HepG2 (cell line): Measurements from ENCODE around the gene GPR89A. TPM values are rescaled to one million over a fixed set of nuclear protein-coding genes. Genes with fewer than 3 reads are reported as not detected.
A peak's percentile ranks its signal among the peaks of the same experiment; 100 is the strongest.

Source experiments
- BCLAF1 ChIP-seq: fragments of 450-650 bp; IDR thresholded peaks from 2 replicates; pipeline ENCODE4 v1.6.1; 2017; ENCODE audit warnings: mild to moderate bottlenecking
- KAT7 ChIP-seq: IDR thresholded peaks from 2 replicates; pipeline ENCODE4 v1.6.1; 2018; ENCODE audit warnings: borderline replicate concordance, missing compliant biosample characterization
- KDM5A ChIP-seq: fragments of 200-600 bp; sonication (generic); IDR thresholded peaks from 2 replicates; pipeline ENCODE4 v1.7.0; 2018; ENCODE audit warnings: antibody characterized with exemption, mild to moderate bottlenecking, low read length, borderline replicate concordance
- KDM6A ChIP-seq: IDR thresholded peaks from 2 replicates; pipeline ENCODE4 v1.6.1; 2016; ENCODE audit warnings: low read depth
- MIER2 ChIP-seq: IDR thresholded peaks from 2 replicates; pipeline ENCODE4 v1.6.1; 2016; ENCODE audit warnings: missing biosample characterization, missing genetic modification reagents
- NR1H2 ChIP-seq: sonication (generic); formaldehyde crosslinking; IDR thresholded peaks from 2 replicates; pipeline ENCODE4 v1.8.1; 2022; ENCODE audit warnings: low read depth, missing genetic modification reagents, borderline replicate concordance
- REL ChIP-seq: sonication (generic); formaldehyde crosslinking; conservative IDR thresholded peaks from 2 replicates; pipeline ENCODE4 v1.8.0; 2022; ENCODE audit warnings: mild to moderate bottlenecking, missing genetic modification reagents, moderate library complexity
- RFX5 ChIP-seq: IDR thresholded peaks from 2 replicates; pipeline ENCODE4 v1.6.1; 2011; ENCODE audit warnings: low read depth, low read length, improper control_type of control experiment
- RFXAP ChIP-seq: sonication (generic); formaldehyde crosslinking; IDR thresholded peaks from 2 replicates; pipeline ENCODE4 v1.4.0; 2020; ENCODE audit warnings: missing genetic modification reagents, borderline replicate concordance
- RORA ChIP-seq: sonication (generic); formaldehyde crosslinking; IDR thresholded peaks from 2 replicates; pipeline ENCODE4 v1.5.0; 2020; ENCODE audit warnings: mild to moderate bottlenecking, missing genetic modification reagents, moderate library complexity
- SMARCC2 ChIP-seq: fragments of 450-650 bp; IDR thresholded peaks from 2 replicates; pipeline ENCODE4 v1.6.1; 2017; ENCODE audit warnings: antibody characterized with exemption, mild to moderate bottlenecking
- SNAPC2 ChIP-seq: sonication (generic); formaldehyde crosslinking; IDR thresholded peaks from 2 replicates; pipeline ENCODE4 v1.8.1; 2022; ENCODE audit warnings: mild to moderate bottlenecking, missing genetic modification reagents
- YEATS2 ChIP-seq: sonication (generic); formaldehyde crosslinking; IDR thresholded peaks from 2 replicates; pipeline ENCODE4 v1.4.0; 2020; ENCODE audit warnings: missing genetic modification reagents, borderline replicate concordance
- ZBTB21 ChIP-seq: sonication (generic); formaldehyde crosslinking; IDR thresholded peaks from 2 replicates; pipeline ENCODE4 v1.4.0; 2020; ENCODE audit warnings: missing genetic modification reagents
- ZBTB42 ChIP-seq: sonication (generic); formaldehyde crosslinking; IDR thresholded peaks from 2 replicates; pipeline ENCODE4 v1.5.0; 2020; ENCODE audit warnings: mild to moderate bottlenecking, missing genetic modification reagents
- ZBTB7A ChIP-seq: sonication (generic); formaldehyde crosslinking; IDR thresholded peaks from 2 replicates; pipeline ENCODE4 v1.8.0; 2022; ENCODE audit warnings: mild to moderate bottlenecking, missing genetic modification reagents
- ZFP62 ChIP-seq: sonication (generic); formaldehyde crosslinking; IDR thresholded peaks from 2 replicates; pipeline ENCODE4 v1.4.0; 2020; ENCODE audit warnings: missing genetic modification reagents
- ZFY ChIP-seq: sonication (generic); formaldehyde crosslinking; IDR thresholded peaks from 2 replicates; pipeline ENCODE4 v1.4.0; 2020; ENCODE audit warnings: missing genetic modification reagents
- ZIK1 ChIP-seq: sonication (generic); formaldehyde crosslinking; IDR thresholded peaks from 2 replicates; pipeline ENCODE4 v1.5.0; 2020; ENCODE audit warnings: mild to moderate bottlenecking, low read depth, missing genetic modification reagents, borderline replicate concordance
- ZNF260 ChIP-seq: sonication (generic); formaldehyde crosslinking; IDR thresholded peaks from 2 replicates; pipeline ENCODE4 v1.4.0; 2020; ENCODE audit warnings: missing genetic modification reagents, low read depth, mild to moderate bottlenecking, borderline replicate concordance
- ZNF331 ChIP-seq: sonication (generic); formaldehyde crosslinking; IDR thresholded peaks from 2 replicates; pipeline ENCODE4 v1.4.0; 2020; ENCODE audit warnings: missing genetic modification reagents
- ZNF337 ChIP-seq: sonication (generic); formaldehyde crosslinking; IDR thresholded peaks from 2 replicates; pipeline ENCODE4 v1.5.1; 2020; ENCODE audit warnings: missing genetic modification reagents, low read depth, mild to moderate bottlenecking, borderline replicate concordance
- ZNF552 ChIP-seq: sonication (generic); formaldehyde crosslinking; IDR thresholded peaks from 2 replicates; pipeline ENCODE4 v1.9.0; 2022; ENCODE audit warnings: missing genetic modification reagents, mild to moderate bottlenecking, borderline replicate concordance
- ZNF713 ChIP-seq: sonication (generic); formaldehyde crosslinking; IDR thresholded peaks from 2 replicates; pipeline ENCODE4 v1.4.0; 2020; ENCODE audit warnings: mild to moderate bottlenecking, missing genetic modification reagents
- polyA plus RNA-seq, 8 experiments: library from polyadenylated mRNA; depleted of rRNA in 3 of 8; stranded (reverse) in 7 of 8; unstranded in 1 of 8; fragments of >200 nt; fragmentation: Illumina TruSeq in 4 of 8; extraction: Trizol in 4 of 8; gene quantifications; 2 replicates each; pipeline versions ENCODE4 v1.2.1 to v1.2.3, GENCODE V29; 2011 to 2016; ENCODE audit warnings: low read depth in 4 of 8, missing spikeins in 1 of 8, mixed read lengths in 1 of 8; ENCODE audit not compliant: insufficient read depth in 1 of 8
- total RNA-seq, 5 experiments: library from RNA; depleted of rRNA; stranded (reverse); fragments of >200 nt; fragmentation: Illumina TruSeq; extraction: Trizol; gene quantifications; 2 replicates each; pipeline ENCODE4 v1.2.3, GENCODE V29; 2016; ENCODE audit warnings: low read depth in 1 of 5
- TF ChIP-seq, protein P1 (sequence below): sonication (generic); formaldehyde crosslinking; IDR thresholded peaks from 2 replicates; pipeline ENCODE4 v1.5.1; 2020; ENCODE audit warnings: mild to moderate bottlenecking, moderate library complexity, missing genetic modification reagents
- TF ChIP-seq, protein P2 (sequence below): sonication (generic); formaldehyde crosslinking; IDR thresholded peaks from 2 replicates; pipeline ENCODE4 v1.5.1; 2020; ENCODE audit warnings: missing genetic modification reagents, mild to moderate bottlenecking, borderline replicate concordance

Gene GPR89A
- total and polyA plus RNA-seq, 2 of the 13 experiments (the other 11 are each of a cell fraction or from before 2014, with no cell fraction given): 23.4 to 32.6 TPM

DNA sequence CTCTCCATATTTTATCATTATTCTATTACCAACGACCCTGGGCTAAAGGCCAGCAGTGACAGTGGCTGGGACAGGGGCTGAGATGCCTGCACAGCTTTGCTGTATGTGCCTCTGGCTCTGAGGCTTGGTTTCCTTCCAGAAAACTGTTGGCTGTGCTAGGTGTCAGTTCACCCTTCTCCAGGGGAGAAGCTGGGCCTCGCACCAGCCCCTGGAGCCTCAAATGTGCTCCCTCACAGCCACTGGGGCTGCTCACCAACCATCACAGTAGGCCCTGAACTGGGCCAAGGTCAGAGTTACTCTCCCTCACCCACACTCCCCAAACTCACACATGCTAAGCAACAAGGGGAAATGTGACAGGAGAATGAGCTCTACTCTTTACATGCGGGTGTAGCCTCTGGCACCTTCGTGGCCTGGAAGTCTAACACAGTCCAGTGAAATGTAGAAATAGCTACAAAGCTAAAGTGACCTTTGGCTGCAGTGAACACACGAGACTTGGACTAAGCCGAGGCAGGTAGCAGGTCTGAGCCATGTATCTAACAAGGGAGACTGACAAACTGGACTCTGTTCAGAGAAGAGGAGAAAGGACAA is 106.8 kb downstream of the GPR89A start (continued):
- TF ChIP-seq, protein P1, sequence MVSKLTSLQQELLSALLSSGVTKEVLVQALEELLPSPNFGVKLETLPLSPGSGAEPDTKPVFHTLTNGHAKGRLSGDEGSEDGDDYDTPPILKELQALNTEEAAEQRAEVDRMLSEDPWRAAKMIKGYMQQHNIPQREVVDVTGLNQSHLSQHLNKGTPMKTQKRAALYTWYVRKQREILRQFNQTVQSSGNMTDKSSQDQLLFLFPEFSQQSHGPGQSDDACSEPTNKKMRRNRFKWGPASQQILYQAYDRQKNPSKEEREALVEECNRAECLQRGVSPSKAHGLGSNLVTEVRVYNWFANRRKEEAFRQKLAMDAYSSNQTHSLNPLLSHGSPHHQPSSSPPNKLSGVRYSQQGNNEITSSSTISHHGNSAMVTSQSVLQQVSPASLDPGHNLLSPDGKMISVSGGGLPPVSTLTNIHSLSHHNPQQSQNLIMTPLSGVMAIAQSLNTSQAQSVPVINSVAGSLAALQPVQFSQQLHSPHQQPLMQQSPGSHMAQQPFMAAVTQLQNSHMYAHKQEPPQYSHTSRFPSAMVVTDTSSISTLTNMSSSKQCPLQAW (CRISPR knock-in tag): peak; percentile 80; the same call in 1 of the 2 replicates
- TF ChIP-seq ZFP62 (CRISPR knock-in tag) (no peak), BCLAF1 (no peak), REL (CRISPR knock-in tag) (no peak), SNAPC2 (CRISPR knock-in tag) (0 out of 2 replicates have a peak, but pooled peaks have one; percentile 33), ZNF713 (no peak), ZFY (CRISPR knock-in tag) (peak; percentile 92), KAT7 (CRISPR knock-in tag) (no peak), KDM5A (no peak), ZNF331 (CRISPR knock-in tag) (peak; percentile 59; the same call in 1 of the 2 replicates), RORA (CRISPR knock-in tag) (peak; percentile 23; the same call in 1 of the 2 replicates), KDM6A (0 out of 2 replicates have a peak, but pooled peaks have one; percentile 31), SMARCC2 (no peak), ZIK1 (CRISPR knock-in tag) (no peak), ZNF337 (CRISPR knock-in tag) (peak; percentile 75; the same call in 1 of the 2 replicates), ZNF260 (CRISPR knock-in tag) (no peak), NR1H2 (CRISPR knock-in tag) (no peak), RFXAP (CRISPR knock-in tag) (peak; percentile 63; the same call in 1 of the 2 replicates), ZBTB7A (CRISPR knock-in tag) (no peak), YEATS2 (CRISPR knock-in tag) (peak; percentile 51; the same call in 1 of the 2 replicates), RFX5 (no peak), ZNF552 (0 out of 2 replicates have a peak, but pooled peaks have one; percentile 37), MIER2 (CRISPR knock-in tag) (peak; percentile 33; the same call in 1 of the 2 replicates), ZBTB42 (CRISPR knock-in tag) (no peak), ZBTB21 (no peak)
- TF ChIP-seq, protein P2, sequence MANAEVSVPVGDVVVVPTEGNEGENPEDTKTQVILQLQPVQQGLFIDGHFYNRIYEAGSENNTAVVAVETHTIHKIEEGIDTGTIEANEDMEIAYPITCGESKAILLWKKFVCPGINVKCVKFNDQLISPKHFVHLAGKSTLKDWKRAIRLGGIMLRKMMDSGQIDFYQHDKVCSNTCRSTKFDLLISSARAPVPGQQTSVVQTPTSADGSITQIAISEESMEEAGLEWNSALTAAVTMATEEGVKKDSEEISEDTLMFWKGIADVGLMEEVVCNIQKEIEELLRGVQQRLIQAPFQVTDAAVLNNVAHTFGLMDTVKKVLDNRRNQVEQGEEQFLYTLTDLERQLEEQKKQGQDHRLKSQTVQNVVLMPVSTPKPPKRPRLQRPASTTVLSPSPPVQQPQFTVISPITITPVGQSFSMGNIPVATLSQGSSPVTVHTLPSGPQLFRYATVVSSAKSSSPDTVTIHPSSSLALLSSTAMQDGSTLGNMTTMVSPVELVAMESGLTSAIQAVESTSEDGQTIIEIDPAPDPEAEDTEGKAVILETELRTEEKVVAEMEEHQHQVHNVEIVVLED (CRISPR knock-in tag): peak; percentile 59; the same call in 1 of the 2 replicates
